Neural cell (in vitro differentiated cells): Measurements from ENCODE around the gene VEGFB. TPM values are rescaled to one million over a fixed set of nuclear protein-coding genes. Genes with fewer than 3 reads are reported as not detected.

ENCODE experiments used
- H2AFZ ChIP-seq: fragments of 200-600, 300-800 bp; sonication (generic), shearing (Covaris generic); 2 replicates; pipeline ENCODE4 v1.6.0; 2014; ENCODE audit warnings: low read depth, mild to moderate bottlenecking, antibody characterized with exemption, low read length, moderate library complexity
- H3F3A ChIP-seq: fragments of 200-600 bp; shearing (Covaris generic); 2 replicates; pipeline ENCODE4 v1.6.1; 2016; ENCODE audit warnings: mild to moderate bottlenecking, moderate library complexity, mixed read lengths, antibody characterized with exemption, low read length; ENCODE audit not compliant: insufficient read depth, poor library complexity, severe bottlenecking
- H3K27ac ChIP-seq: fragments of 200-600, 300-800 bp; sonication (generic), shearing (Covaris generic); 2 replicates; pipeline ENCODE4 v1.5.1; 2014; ENCODE audit warnings: mild to moderate bottlenecking, low read length, moderate library complexity
- H3K27me3 ChIP-seq: fragments of 300-800, 200-600 bp; sonication (generic), shearing (Covaris generic); 2 replicates; pipeline ENCODE4 v1.6.0; 2014; ENCODE audit warnings: mild to moderate bottlenecking, low read depth, low read length, moderate library complexity; ENCODE audit not compliant: insufficient read depth
- H3K36me3 ChIP-seq: fragments of 300-800, 200-600 bp; sonication (generic), shearing (Covaris generic); 2 replicates; pipeline ENCODE4 v1.5.1; 2014; ENCODE audit warnings: mild to moderate bottlenecking, antibody characterized with exemption, low read length, moderate library complexity; ENCODE audit not compliant: insufficient read depth
- H3K4me2 ChIP-seq: fragments of 300-800, 200-600 bp; sonication (generic), shearing (Covaris generic); 2 replicates; pipeline ENCODE4 v1.6.0; 2014; ENCODE audit warnings: mild to moderate bottlenecking, low read length
- H3K4me3 ChIP-seq: fragments of 300-800, 200-600 bp; sonication (generic), shearing (Covaris generic); 2 replicates; pipeline ENCODE4 v1.5.1; 2014; ENCODE audit warnings: mild to moderate bottlenecking, low read length, moderate library complexity
- H3K79me2 ChIP-seq: fragments of 200-600 bp; shearing (Covaris generic); replicated peaks from 2 replicates; pipeline ENCODE4 v1.6.0; 2014; ENCODE audit warnings: mild to moderate bottlenecking, low read length, moderate library complexity; ENCODE audit not compliant: insufficient read depth
- H3K9ac ChIP-seq: fragments of 300-800, 200-600 bp; sonication (generic), shearing (Covaris generic); 2 replicates; pipeline ENCODE4 v1.6.1; 2016; ENCODE audit warnings: mild to moderate bottlenecking, low read length, mixed read lengths
- H3K9me2 ChIP-seq: fragments of 200-600 bp; shearing (Covaris generic); 2 replicates; pipeline ENCODE4 v1.6.1; 2016; ENCODE audit warnings: mild to moderate bottlenecking, low read length, mixed read lengths; ENCODE audit not compliant: insufficient read depth
- H3K9me3 ChIP-seq: fragments of 200-600, 300-800 bp; sonication (generic), shearing (Covaris generic); 2 replicates; pipeline ENCODE4 v1.6.1; 2016; ENCODE audit warnings: mild to moderate bottlenecking, mixed run types, low read length, moderate library complexity, mixed read lengths
- H4K20me1 ChIP-seq: fragments of 200-600 bp; shearing (Covaris generic); 2 replicates; pipeline ENCODE4 v1.6.1; 2016; ENCODE audit warnings: mild to moderate bottlenecking, mixed run types; ENCODE audit not compliant: insufficient read depth
- EP300 ChIP-seq: fragments of 450-650 bp; conservative IDR thresholded peaks from 2 replicates; pipeline ENCODE4 v1.6.1; 2014; ENCODE audit warnings: antibody characterized with exemption, mild to moderate bottlenecking, moderate library complexity; ENCODE audit not compliant: poor library complexity, severe bottlenecking
- EZH2 ChIP-seq: fragments of 200-600, 300-800 bp; shearing (Covaris generic), sonication (generic); IDR thresholded peaks from 2 replicates; pipeline ENCODE4 v1.6.1; 2014; ENCODE audit warnings: antibody characterized with exemption, low read length, borderline replicate concordance, mild to moderate bottlenecking; ENCODE audit not compliant: insufficient read depth, poor library complexity, severe bottlenecking
- MXI1 ChIP-seq: fragments of 450-650 bp; conservative IDR thresholded peaks from 2 replicates; pipeline ENCODE4 v1.6.1; 2014; ENCODE audit warnings: antibody characterized with exemption, mild to moderate bottlenecking; ENCODE audit not compliant: poor library complexity, severe bottlenecking
- POLR2AphosphoS5 ChIP-seq: IDR thresholded peaks from 2 replicates; pipeline ENCODE4 v1.6.1; 2012
- RAD21 ChIP-seq: fragments of 450-650 bp; conservative IDR thresholded peaks from 2 replicates; pipeline ENCODE4 v1.6.1; 2014; ENCODE audit warnings: antibody characterized with exemption, mild to moderate bottlenecking, moderate library complexity
- SMC3 ChIP-seq: fragments of 450-650 bp; conservative IDR thresholded peaks from 2 replicates; pipeline ENCODE4 v1.6.1; 2014; ENCODE audit warnings: antibody characterized with exemption, mild to moderate bottlenecking, moderate library complexity; ENCODE audit not compliant: poor library complexity
- TAF1 ChIP-seq: IDR thresholded peaks from 2 replicates; pipeline ENCODE4 v1.6.1; 2012; ENCODE audit warnings: low read depth
- polyA plus RNA-seq: library from polyadenylated mRNA; depleted of rRNA; stranded (reverse); fragments of >200 nt; gene quantifications from 2 replicates; pipeline ENCODE4 v1.2.3, GENCODE V29; 2014
- TF ChIP-seq, protein P1 (sequence below): fragments of 450-650 bp; IDR thresholded peaks from 2 replicates; pipeline ENCODE4 v1.5.1; 2014; ENCODE audit warnings: antibody characterized with exemption, mild to moderate bottlenecking, moderate library complexity; ENCODE audit not compliant: poor library complexity, severe bottlenecking
- TF ChIP-seq, protein P2 (sequence below): IDR thresholded peaks from 2 replicates; pipeline ENCODE4 v1.6.1; 2012; ENCODE audit warnings: borderline replicate concordance

VEGFB gene
- polyA plus RNA-seq, 1 donor from 2014 or later = 4.8 TPM

DNA sequence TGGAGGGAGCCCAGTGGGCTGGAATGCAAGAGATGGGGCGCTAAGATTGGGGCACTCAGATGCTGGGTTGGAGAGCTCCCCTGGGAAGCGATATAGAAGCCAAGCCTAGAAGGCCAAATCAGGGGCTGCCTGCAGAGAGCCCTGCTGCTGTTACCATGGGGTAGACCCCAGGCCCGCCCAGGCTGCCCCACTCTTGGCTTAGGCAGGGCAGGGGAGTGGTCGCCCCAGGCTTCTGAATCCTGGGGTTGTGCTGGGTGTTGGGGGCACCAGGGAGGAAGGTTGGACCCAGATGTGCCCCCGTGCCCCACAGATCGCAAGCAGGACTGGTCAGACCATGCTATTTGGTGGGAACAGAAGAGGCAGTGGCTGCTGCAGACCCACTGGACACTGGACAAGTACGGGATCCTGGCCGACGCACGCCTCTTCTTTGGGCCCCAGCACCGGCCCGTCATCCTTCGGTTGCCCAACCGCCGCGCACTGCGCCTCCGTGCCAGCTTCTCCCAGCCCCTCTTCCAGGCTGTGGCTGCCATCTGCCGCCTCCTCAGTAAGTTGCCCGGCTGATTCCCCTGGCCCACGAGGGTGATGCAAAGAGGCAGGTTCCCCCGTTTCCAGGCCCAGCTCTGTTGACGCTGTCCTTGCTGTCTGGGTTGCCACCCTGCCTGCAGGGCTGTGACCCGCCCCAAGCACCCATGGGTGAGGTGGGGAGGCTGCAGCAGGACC is 23.9 kb upstream of the VEGFB start:
- TF ChIP-seq RAD21 (no peak), POLR2AphosphoS5 (no peak)
- Histone ChIP-seq H3K4me2 (no peak overlapping the region), H3K79me2 (no peaks in the 10 kb centered on the region), H3K27ac (no peak overlapping the region), H3F3A (no peaks in the 10 kb centered on the region), H3K9me3 (no peaks in the 10 kb centered on the region), H3K9ac (no peak overlapping the region), H3K27me3 (no peaks in the 10 kb centered on the region), H3K4me3 (no peak overlapping the region), H3K36me3 (no peaks in the 10 kb centered on the region), H4K20me1 (no peaks in the 10 kb centered on the region), H3K9me2 (no peaks in the 10 kb centered on the region), H2AFZ (no peak overlapping the region)

DNA sequence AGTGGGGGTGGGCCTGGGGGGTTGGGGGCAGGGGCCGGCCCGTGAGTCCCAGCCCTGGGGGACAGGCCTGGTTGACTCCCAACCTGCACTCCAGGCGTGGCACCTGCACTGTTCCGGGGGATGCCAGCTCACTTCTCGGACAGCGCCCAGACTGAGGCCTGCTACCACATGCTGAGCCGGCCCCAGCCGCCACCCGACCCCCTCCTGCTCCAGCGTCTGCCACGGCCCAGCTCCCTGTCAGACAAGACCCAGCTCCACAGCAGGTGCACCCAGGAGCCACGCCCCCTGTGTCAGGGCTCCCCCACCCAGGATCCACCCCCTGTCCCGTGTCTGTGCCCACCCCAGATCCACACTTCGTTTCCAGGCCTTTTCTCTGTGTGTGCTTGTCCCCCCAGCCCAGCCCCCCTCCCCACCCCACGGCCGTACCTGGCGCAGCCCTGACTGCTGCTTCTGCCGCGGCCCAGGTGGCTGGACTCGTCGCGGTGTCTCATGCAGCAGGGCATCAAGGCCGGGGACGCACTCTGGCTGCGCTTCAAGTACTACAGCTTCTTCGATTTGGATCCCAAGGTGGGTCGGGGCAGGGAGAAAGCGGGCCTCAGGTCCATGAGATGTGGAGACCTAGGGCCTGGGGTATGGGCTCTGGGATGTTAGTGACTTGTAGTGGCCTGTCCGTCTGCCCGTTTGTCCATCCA is 23.1 kb upstream of the VEGFB start:
- Histone ChIP-seq H3K27me3 (no peaks in the 10 kb centered on the region), H2AFZ (no peak overlapping the region), H3K27ac (no peak overlapping the region), H3K9ac (no peak overlapping the region), H3K36me3 (no peaks in the 10 kb centered on the region), H4K20me1 (no peaks in the 10 kb centered on the region), H3K9me3 (no peaks in the 10 kb centered on the region), H3F3A (no peaks in the 10 kb centered on the region), H3K4me3 (no peak overlapping the region), H3K4me2 (no peak overlapping the region), H3K79me2 (no peaks in the 10 kb centered on the region), H3K9me2 (no peaks in the 10 kb centered on the region)
- TF ChIP-seq EP300 (no peak), EZH2 (no peak), TAF1 (no peak), POLR2AphosphoS5 (no peak), SMC3 (no peak), MXI1 (no peak), RAD21 (no peak)
- TF ChIP-seq, protein P1, sequence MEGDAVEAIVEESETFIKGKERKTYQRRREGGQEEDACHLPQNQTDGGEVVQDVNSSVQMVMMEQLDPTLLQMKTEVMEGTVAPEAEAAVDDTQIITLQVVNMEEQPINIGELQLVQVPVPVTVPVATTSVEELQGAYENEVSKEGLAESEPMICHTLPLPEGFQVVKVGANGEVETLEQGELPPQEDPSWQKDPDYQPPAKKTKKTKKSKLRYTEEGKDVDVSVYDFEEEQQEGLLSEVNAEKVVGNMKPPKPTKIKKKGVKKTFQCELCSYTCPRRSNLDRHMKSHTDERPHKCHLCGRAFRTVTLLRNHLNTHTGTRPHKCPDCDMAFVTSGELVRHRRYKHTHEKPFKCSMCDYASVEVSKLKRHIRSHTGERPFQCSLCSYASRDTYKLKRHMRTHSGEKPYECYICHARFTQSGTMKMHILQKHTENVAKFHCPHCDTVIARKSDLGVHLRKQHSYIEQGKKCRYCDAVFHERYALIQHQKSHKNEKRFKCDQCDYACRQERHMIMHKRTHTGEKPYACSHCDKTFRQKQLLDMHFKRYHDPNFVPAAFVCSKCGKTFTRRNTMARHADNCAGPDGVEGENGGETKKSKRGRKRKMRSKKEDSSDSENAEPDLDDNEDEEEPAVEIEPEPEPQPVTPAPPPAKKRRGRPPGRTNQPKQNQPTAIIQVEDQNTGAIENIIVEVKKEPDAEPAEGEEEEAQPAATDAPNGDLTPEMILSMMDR = no peak
- TF ChIP-seq, protein P2, sequence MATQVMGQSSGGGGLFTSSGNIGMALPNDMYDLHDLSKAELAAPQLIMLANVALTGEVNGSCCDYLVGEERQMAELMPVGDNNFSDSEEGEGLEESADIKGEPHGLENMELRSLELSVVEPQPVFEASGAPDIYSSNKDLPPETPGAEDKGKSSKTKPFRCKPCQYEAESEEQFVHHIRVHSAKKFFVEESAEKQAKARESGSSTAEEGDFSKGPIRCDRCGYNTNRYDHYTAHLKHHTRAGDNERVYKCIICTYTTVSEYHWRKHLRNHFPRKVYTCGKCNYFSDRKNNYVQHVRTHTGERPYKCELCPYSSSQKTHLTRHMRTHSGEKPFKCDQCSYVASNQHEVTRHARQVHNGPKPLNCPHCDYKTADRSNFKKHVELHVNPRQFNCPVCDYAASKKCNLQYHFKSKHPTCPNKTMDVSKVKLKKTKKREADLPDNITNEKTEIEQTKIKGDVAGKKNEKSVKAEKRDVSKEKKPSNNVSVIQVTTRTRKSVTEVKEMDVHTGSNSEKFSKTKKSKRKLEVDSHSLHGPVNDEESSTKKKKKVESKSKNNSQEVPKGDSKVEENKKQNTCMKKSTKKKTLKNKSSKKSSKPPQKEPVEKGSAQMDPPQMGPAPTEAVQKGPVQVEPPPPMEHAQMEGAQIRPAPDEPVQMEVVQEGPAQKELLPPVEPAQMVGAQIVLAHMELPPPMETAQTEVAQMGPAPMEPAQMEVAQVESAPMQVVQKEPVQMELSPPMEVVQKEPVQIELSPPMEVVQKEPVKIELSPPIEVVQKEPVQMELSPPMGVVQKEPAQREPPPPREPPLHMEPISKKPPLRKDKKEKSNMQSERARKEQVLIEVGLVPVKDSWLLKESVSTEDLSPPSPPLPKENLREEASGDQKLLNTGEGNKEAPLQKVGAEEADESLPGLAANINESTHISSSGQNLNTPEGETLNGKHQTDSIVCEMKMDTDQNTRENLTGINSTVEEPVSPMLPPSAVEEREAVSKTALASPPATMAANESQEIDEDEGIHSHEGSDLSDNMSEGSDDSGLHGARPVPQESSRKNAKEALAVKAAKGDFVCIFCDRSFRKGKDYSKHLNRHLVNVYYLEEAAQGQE = no peak
